ENCODE data around the gene GNAQ. TPM values are rescaled to one million over a fixed set of nuclear protein-coding genes. Genes with fewer than 3 reads are reported as not detected.

The GNAQ gene
- polyA plus RNA-seq, 3 donors, result 8.3 to 51.0 (median 9.6) TPM

DNA sequence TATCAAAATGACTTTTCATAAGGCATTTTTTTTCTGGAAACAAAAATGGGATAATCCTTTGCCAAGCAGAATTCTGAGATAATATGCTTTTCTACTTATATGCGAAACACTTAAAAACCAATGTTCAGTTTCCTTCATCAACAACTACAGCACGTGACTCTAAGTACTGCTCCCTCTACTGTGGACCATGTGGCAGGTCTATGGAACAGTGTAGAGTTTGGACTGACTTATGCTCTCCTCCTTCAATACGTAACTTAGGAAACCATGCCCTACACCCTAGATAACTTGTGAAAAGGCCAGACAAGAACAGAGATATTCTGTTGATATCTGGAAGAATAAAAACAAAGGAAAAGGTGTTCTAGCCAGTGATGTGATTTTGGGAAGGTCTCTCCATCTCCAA, 272.2 kb downstream of the GNAQ start:
- H3K4me1 ChIP-seq (ENCODE audit: control insufficient read depth in 1 of 2, insufficient read depth in 2 of 2, low read length in 2 of 2), result no peaks in the 10 kb centered on the region
- H3K4me2 ChIP-seq (replicated peaks; ENCODE audit: extremely low read depth, low read length, poor library complexity, severe bottlenecking), result no peak overlapping the region
- H3K9me3 Mint-ChIP-seq, result peaks cover 0 to 7% (median 2%) of the 10 kb centered on the region in 7 donors
- no peak overlapping the region for H3K27ac ChIP-seq (ENCODE audit: low read depth in 1 of 2, low read length in 2 of 2)
- H3K27me3 Mint-ChIP-seq (ENCODE audit: low read depth in 3 of 3), result no peaks in the 10 kb centered on the region
- DNase-seq, result no peak
- no peaks in the 10 kb centered on the region for H3K9me3 ChIP-seq (replicated peaks in 1 of 2; ENCODE audit: control insufficient read depth in 1 of 2, insufficient read depth in 1 of 2, low read length in 2 of 2)
- peaks cover 30% of the 10 kb centered on the region for H3K79me2 ChIP-seq (ENCODE audit: insufficient read depth, low read length)
- H3K4me1 Mint-ChIP-seq, result peaks cover 4% of the 10 kb centered on the region
- H3K4me3 ChIP-seq (replicated peaks in 1 of 3; ENCODE audit: low read depth in 2 of 3, low read length in 3 of 3), result no peak overlapping the region
- no peak overlapping the region for H3K4me3 Mint-ChIP-seq
- intact Hi-C loops (cut with micrococcal nuclease), result no loop called here
- H3K36me3 ChIP-seq (replicated peaks in 1 of 2; ENCODE audit: control insufficient read depth in 1 of 2, insufficient read depth in 2 of 2, low read length in 2 of 2), result peaks cover 13 to 44% of the 10 kb centered on the region in 2 donors
- H2AFZ ChIP-seq (ENCODE audit: insufficient read depth, low read depth, low read length, poor library complexity, severe bottlenecking), result no peak overlapping the region
- peaks cover 19 to 34% of the 10 kb centered on the region in 2 donors for H3K36me3 Mint-ChIP-seq
- no peaks in the 10 kb centered on the region for H3K27me3 ChIP-seq (ENCODE audit: control insufficient read depth in 2 of 2, insufficient read depth in 2 of 2, low read length in 2 of 2)
- WGBS (ENCODE audit: insufficient coverage), result no CpG with 5 or more reads among the region's 3 CpGs
- TF ChIP-seq, protein P1, sequence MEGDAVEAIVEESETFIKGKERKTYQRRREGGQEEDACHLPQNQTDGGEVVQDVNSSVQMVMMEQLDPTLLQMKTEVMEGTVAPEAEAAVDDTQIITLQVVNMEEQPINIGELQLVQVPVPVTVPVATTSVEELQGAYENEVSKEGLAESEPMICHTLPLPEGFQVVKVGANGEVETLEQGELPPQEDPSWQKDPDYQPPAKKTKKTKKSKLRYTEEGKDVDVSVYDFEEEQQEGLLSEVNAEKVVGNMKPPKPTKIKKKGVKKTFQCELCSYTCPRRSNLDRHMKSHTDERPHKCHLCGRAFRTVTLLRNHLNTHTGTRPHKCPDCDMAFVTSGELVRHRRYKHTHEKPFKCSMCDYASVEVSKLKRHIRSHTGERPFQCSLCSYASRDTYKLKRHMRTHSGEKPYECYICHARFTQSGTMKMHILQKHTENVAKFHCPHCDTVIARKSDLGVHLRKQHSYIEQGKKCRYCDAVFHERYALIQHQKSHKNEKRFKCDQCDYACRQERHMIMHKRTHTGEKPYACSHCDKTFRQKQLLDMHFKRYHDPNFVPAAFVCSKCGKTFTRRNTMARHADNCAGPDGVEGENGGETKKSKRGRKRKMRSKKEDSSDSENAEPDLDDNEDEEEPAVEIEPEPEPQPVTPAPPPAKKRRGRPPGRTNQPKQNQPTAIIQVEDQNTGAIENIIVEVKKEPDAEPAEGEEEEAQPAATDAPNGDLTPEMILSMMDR (IDR thresholded peaks at IDR 0.05), result no peak
- peak overlapping the region in 1 of 7 donors; percentile 40 for H3K27ac Mint-ChIP-seq
- peaks cover 38% of the 10 kb centered on the region for H4K20me1 ChIP-seq (ENCODE audit: insufficient read depth, low read length)
- no peak overlapping the region for H3K9ac ChIP-seq (ENCODE audit: insufficient read depth, low read length, poor library complexity, severe bottlenecking)

DNA sequence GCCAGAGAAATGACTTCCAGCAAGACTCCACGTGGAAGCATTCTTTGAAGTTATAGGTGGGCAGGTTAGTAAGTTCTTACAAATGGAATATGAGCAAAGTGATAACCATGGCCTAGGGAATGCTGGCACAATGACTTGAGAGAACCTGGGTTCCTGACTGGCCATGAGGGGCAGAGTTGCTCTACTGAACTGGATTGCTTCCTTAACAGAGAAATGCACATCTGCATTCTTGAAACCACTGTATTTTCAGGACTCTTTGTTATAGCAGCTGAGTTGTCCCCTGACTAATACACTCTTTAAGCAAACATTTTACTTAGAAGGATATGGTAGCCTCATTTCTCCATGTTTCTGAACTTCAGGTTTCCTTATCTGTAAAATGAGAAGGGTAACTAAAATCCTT, 275.2 kb downstream of the GNAQ start:
- no peaks in the 10 kb centered on the region for H3K4me1 ChIP-seq (ENCODE audit: control insufficient read depth in 1 of 2, insufficient read depth in 2 of 2, low read length in 2 of 2)
- Mint-ChIP-seq H3K27ac (no peak overlapping the region), H3K4me1 (peaks cover 17% of the 10 kb centered on the region), H3K36me3 (peaks cover 11 to 20% of the 10 kb centered on the region in 2 donors), H3K9me3 (peaks cover 0 to 2% (median 0%) of the 10 kb centered on the region in 7 donors), H3K27me3 (ENCODE audit: low read depth in 3 of 3) (no peaks in the 10 kb centered on the region), H3K4me3 (no peak overlapping the region)
- no peak overlapping the region for H3K4me2 ChIP-seq (replicated peaks; ENCODE audit: extremely low read depth, low read length, poor library complexity, severe bottlenecking)
- 0% methylated on average over 1 of the region's 1 CpG for WGBS (ENCODE audit: insufficient coverage)
- no peak overlapping the region for H3K9ac ChIP-seq (ENCODE audit: insufficient read depth, low read length, poor library complexity, severe bottlenecking)
- DNase-seq, result no peak
- intact Hi-C loops (cut with micrococcal nuclease), result no loop called here
- TF ChIP-seq, protein P1 (IDR thresholded peaks at IDR 0.05), result no peak
- H3K36me3 ChIP-seq (replicated peaks in 1 of 2; ENCODE audit: control insufficient read depth in 1 of 2, insufficient read depth in 2 of 2, low read length in 2 of 2), result peaks cover 8 to 44% of the 10 kb centered on the region in 2 donors
- no peak overlapping the region for H2AFZ ChIP-seq (ENCODE audit: insufficient read depth, low read depth, low read length, poor library complexity, severe bottlenecking)
- no peaks in the 10 kb centered on the region for H3K27me3 ChIP-seq (ENCODE audit: control insufficient read depth in 2 of 2, insufficient read depth in 2 of 2, low read length in 2 of 2)
- peak overlapping the region in 1 of 2 donors; percentile 37 for H3K27ac ChIP-seq (ENCODE audit: low read depth in 1 of 2, low read length in 2 of 2)
- H3K9me3 ChIP-seq (replicated peaks in 1 of 2; ENCODE audit: control insufficient read depth in 1 of 2, insufficient read depth in 1 of 2, low read length in 2 of 2), result no peaks in the 10 kb centered on the region
- H4K20me1 ChIP-seq (ENCODE audit: insufficient read depth, low read length), result peaks cover 67% of the 10 kb centered on the region
- H3K79me2 ChIP-seq (ENCODE audit: insufficient read depth, low read length), result peaks cover 32% of the 10 kb centered on the region
- H3K4me3 ChIP-seq (replicated peaks in 1 of 3; ENCODE audit: low read depth in 2 of 3, low read length in 3 of 3), result no peak overlapping the region

Data from CD14-positive monocyte (primary cell).